GM19193 (cell line): ENCODE results near the gene SESTD1.

ENCODE experiments used
- POLR2A ChIP-seq: IDR thresholded peaks from 4 replicates; pipeline ENCODE4 v1.6.1; 2011; ENCODE audit not compliant: insufficient read depth, insufficient read length; ENCODE audit errors: extremely low read depth

The SESTD1 gene

GRCh38 chr2:179264368-179265081, at the start of gene SESTD1:
SESTD1 (minus strand) TSS chr2:179264832; CDS start chr2:179191841, 72,991 bp downstream.
- TF ChIP-seq POLR2A = no peak

DNA sequence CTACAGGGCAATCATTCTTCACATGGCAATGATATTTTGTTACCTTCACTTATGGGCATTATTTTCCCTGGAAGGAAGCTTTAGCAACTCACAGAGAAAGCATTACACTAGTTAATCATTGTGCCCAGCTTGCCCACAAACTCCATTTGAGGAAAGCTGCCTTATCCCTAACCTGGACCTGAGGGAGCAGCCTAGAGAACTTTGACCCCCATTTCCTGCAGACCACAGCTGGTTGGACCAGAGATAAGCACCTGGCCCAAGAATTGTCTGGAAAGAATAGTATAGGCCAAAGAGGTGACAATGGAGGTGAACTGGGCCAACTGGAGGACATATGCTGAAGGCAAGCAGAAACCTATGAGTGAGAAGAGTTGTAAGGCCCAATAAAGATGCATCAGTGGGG, 48.4 kb upstream of the SESTD1 start:
- TF ChIP-seq POLR2A = no peak

DNA sequence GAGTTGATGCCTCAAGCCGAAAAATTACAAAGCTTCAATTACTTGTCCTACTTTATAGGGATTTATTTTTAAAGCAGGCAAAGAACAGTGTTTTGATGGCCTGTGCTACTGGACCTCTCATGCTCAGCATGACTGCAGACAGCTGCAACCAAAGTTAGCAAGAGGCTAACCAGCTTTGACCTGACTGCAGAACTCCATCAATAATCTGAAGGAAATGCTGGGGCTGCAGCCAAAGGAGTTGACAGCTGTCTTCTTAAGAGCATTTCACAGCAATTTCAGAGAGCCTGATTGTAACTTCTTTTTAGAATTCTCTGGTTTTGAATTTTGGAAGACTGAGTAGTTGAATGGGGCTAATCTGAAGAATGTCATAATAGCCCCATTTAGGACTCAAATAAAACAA, 46.5 kb upstream of the SESTD1 start:
- no peak for TF ChIP-seq POLR2A

- no peak for TF ChIP-seq POLR2A
Observed at GRCh38 chr2:179307616-179308371, 43.2 kb upstream of the SESTD1 start.

GRCh38 chr2:179305125-179305524, 40.5 kb upstream of the SESTD1 start:
- TF ChIP-seq POLR2A = no peak

DNA sequence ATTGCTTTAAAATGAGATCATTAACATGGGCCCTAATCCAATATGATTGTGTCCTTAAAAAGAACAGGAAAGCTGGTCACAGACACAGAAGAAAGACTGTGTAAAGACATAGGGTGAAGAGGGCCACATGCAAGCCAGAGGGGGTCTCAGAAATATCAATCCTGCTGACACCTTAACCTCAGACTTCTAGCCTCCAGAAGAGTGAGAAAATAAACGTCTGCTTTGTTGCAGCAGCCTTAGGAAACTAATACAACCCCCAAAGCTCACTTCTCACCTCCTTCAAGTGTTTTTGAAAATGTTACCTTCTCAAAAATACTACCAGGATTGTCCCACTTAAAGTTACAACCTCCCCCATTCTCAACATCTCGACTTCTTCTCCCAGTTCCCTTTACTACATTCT, 39.8 kb upstream of the SESTD1 start:
- no peak for TF ChIP-seq POLR2A

- TF ChIP-seq POLR2A = no peak
Observed at GRCh38 chr2:179302764-179303571, 38.3 kb upstream of the SESTD1 start.

- TF ChIP-seq POLR2A = no peak
Observed at GRCh38 chr2:179302149-179302548, 37.5 kb upstream of the SESTD1 start.

DNA sequence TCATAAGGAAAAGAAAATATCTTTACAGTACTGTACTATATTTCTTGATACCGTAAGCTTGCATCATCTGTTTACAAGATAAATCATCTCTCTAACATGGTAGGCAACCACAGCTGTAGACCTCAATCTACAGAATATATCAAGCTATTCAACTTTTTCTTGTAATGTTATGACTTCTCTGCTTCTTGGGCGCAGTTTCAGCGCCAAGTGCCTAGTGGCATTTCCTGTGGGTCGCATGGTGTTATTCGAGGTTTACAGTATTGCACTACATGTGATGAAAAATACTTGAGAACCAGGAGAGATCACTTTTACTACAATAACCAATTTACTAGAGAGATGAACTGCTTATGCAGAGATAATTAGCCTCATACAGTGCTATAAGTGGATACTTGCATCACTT, 34.0 kb upstream of the SESTD1 start:
- no peak for TF ChIP-seq POLR2A

GRCh38 chr2:179297927-179298326, 33.3 kb upstream of the SESTD1 start:
- TF ChIP-seq POLR2A = no peak

GRCh38 chr2:179290329-179290728, 25.7 kb upstream of the SESTD1 start:
- TF ChIP-seq POLR2A = no peak

DNA sequence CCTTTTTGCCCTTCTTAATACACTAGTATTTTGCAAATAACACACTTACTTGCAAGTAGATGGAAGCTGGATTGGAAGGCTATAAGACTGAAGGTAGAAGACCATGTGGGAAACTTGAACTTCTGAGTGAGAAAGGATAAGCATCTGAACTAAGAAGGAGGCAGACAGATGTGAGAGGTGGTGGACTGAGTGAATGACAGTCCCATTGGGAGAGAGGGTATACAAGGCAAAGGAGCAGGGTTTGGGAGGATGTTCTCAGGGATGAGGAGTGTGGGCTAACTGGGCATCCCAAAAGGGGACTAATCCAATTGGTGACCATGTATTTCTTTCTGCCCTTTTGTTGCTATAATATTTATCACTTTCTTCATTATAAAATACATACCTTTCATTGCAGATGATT, 20.4 kb upstream of the SESTD1 start:
- no peak for TF ChIP-seq POLR2A

DNA sequence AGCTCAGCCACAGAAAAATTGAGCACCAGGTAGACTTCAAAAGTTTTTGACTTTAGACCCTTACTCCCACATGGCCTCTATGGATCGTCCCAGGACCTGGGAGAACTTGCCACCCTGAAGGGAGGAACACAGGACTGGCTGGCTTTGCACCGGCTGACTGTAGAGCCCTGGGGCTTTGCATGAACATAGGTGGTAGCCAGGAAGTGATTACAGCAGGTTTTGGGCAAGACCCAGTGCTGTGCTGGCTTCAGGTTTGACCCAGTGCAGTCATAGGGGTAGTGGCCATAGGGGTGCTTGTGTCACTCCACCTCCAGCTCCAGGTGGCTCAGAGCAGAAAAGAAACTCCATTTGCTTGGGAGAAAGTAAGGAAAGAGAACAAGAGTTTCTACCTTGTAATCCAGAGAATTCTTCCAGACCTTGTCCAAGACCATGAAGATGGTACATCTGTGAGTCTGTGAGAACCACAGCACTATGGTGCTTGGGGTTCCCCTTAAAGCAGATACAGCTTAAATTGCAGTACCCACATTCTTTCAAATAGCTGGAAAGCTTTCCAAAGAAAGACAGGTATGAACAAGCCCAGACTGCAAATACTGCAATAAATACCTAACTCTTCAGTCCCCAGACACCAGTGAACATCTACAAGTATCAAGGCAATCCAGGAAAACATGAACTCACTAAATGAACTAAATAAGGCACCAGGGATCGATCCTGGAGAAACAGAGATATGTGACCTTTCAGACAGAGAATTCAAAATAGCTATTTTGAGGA, 13.0 kb upstream of the SESTD1 start:
- TF ChIP-seq POLR2A = no peak

DNA sequence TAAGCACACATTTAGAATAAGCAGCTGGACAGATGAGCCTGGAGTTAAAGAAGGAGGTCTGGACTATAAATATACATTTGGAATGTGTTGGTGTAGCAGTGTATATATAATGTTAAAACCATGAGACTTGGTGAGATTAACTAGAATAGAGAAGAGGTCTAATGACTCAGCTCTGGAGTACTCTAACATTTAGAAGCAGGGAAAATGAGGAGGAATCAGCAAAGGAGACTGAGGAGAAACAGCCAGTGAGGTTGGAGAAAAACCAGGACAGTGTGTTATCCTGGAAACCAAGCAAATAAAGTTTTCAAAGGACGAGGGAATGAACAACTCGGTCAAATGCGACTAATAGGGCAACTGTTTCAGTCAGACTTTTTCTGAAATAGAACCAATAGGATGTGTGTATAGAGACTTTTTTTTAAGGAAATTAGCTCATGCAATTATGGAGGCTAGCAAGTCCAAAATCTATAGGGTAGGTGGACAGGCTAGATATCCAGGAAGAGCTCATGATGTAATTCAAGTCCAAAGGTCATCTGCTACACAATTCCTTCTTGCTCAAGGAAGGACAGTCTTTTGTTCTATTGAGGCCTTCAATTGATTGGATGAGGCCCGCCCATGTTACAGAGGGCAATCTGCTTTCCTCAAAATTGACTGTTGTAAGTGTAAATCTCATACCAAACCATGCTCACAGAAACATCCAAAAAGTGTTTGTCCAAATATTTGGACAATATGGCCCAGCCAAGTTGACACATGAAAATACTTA, 10.8 kb upstream of the SESTD1 start:
- TF ChIP-seq POLR2A = no peak
